PC-9 (cell line): Measurements from ENCODE around the gene KLHDC4.

ENCODE experiments used
- CTCF ChIP-seq: fragments of 200-600 bp; sonication (generic); conservative IDR thresholded peaks from 2 replicates; pipeline ENCODE4 v1.6.1; 2017; ENCODE audit warnings: mixed run types, antibody characterized with exemption, mild to moderate bottlenecking, moderate library complexity
- EZH2 ChIP-seq: fragments of 200-600 bp; sonication (generic); IDR thresholded peaks from 2 replicates; pipeline ENCODE4 v1.8.0; 2017; ENCODE audit warnings: antibody characterized with exemption, low read depth

DNA sequence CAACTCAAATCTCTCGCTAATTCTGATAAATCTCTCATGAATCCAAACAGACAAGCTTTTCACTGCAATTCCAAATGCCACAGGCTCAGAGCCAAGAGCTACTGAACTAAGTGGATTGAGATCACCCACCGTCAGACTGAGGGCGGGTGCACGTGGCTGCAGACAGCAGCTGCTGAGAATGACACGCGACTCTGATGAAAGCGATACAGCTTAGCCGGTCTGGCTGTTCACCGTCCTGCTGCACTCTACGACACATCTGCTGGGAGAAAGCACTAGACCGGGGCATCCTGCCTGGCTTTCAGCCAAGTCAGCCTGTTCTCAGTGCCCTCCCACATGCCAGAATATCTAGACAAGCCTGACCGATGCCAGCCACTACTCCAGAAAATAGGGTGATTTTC is 42.6 kb downstream of the KLHDC4 start:
- TF ChIP-seq CTCF (no peak), EZH2 (no peak)
